ENCODE measurements around the gene CRYM. TPM values are rescaled to one million over a fixed set of nuclear protein-coding genes. Genes with fewer than 3 reads are reported as not detected.

The CRYM gene
- total RNA-seq, 1 donor from 2014 or later = 2.2 TPM

GRCh38 chr16:21265104-21265837, 12.8 kb downstream of the CRYM start:
- Mint-ChIP-seq H3K27ac (ENCODE audit: unreplicated experiment) (peak overlapping the region; percentile 53), H3K4me1 (peaks cover 22% of the 10 kb centered on the region), H3K4me3 (no peak overlapping the region), H3K27me3 (ENCODE audit: low read depth) (no peaks in the 10 kb centered on the region), H3K36me3 (ENCODE audit: low read depth) (no peaks in the 10 kb centered on the region), H3K9me3 (no peaks in the 10 kb centered on the region)
- TF ChIP-seq, protein P1, sequence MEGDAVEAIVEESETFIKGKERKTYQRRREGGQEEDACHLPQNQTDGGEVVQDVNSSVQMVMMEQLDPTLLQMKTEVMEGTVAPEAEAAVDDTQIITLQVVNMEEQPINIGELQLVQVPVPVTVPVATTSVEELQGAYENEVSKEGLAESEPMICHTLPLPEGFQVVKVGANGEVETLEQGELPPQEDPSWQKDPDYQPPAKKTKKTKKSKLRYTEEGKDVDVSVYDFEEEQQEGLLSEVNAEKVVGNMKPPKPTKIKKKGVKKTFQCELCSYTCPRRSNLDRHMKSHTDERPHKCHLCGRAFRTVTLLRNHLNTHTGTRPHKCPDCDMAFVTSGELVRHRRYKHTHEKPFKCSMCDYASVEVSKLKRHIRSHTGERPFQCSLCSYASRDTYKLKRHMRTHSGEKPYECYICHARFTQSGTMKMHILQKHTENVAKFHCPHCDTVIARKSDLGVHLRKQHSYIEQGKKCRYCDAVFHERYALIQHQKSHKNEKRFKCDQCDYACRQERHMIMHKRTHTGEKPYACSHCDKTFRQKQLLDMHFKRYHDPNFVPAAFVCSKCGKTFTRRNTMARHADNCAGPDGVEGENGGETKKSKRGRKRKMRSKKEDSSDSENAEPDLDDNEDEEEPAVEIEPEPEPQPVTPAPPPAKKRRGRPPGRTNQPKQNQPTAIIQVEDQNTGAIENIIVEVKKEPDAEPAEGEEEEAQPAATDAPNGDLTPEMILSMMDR (conservative IDR thresholded peaks at IDR 0.05) = no peak
- DNase-seq (ENCODE audit: low read depth, low spot score) = no peak

DNA sequence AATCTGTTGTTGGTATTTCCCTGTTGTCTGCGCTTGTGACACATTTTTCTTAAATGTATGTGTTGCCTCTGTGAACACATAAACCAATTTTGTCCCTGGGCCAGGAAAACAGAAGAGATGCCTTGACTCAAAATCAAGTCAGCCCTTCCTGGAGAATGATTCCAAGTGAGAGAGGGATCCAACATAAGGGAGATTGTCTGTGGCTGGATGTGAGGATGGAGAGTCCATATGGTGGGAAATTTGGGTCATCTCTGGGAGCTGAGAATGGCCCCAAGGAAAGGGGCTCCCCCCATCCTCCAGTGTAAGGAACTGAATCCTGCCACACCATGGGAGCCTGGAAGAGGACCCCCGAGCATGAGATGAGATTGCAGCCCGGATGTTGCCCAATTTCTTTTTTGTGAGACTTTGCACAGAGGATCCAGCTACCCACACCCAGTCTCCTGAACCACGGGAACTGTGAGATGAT, 13.5 kb downstream of the CRYM start:
- Mint-ChIP-seq H3K36me3 (ENCODE audit: low read depth) (no peaks in the 10 kb centered on the region), H3K9me3 (no peaks in the 10 kb centered on the region), H3K27me3 (ENCODE audit: low read depth) (no peaks in the 10 kb centered on the region), H3K27ac (ENCODE audit: unreplicated experiment) (peak overlapping the region; percentile 72), H3K4me1 (peaks cover 27% of the 10 kb centered on the region), H3K4me3 (no peak overlapping the region)
- no peak for DNase-seq (ENCODE audit: low read depth, low spot score)
- TF ChIP-seq, protein P1 (conservative IDR thresholded peaks at IDR 0.05) = no peak

DNA sequence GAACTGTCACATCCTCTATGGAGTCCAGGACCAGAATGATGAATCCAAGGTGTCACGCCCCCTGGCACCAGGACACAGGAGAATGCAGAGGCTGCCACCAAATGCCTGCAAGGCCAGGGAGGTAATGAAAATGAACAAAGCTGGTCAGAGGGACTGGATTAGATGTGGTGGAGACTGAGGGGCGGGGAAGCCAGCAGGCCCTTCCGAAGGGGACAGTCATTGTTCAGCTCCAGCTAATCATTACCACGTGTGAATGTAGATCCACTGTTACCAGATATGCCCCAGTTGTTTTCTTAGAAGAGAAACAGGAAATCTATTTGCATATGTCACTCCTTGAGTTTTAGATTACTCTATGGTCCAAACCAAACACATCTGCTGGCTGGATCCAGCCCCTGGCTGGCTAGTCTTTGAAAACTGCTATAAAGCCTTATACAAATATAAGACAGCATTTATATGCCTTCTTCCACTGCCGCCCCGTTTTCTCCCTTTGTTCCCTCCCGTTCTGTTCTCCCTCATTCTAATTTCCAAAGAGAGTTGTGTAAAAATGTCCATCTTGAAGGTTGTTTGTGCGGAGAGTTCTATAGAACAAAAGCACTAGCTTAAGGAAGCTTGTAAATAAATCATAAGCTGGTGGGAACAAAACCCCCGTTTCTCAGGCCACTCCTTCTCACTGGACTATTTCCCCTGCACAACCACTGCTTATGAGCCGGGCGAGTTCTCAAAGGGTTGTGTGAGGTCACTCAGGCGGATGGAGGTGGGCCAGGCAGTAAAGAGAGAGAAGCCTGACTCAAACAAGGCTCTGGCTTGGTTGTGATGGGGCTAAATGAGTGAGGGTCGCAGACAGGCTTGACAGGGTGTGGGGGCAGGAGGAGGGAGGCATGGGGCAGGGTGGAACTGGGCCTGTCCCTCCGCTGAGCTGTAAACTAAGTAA, 14.2 kb downstream of the CRYM start:
- TF ChIP-seq, protein P1 (conservative IDR thresholded peaks at IDR 0.05) = no peak
- no peaks in the 10 kb centered on the region for H3K27me3 Mint-ChIP-seq (ENCODE audit: low read depth)
- DNase-seq (ENCODE audit: low read depth, low spot score) = no peak
- H3K4me1 Mint-ChIP-seq = peaks cover 29% of the 10 kb centered on the region
- peak overlapping the region; percentile 39 for H3K27ac Mint-ChIP-seq (ENCODE audit: unreplicated experiment)
- peak overlapping the region; percentile 2 for H3K4me3 Mint-ChIP-seq
- H3K36me3 Mint-ChIP-seq (ENCODE audit: low read depth) = no peaks in the 10 kb centered on the region
- no peaks in the 10 kb centered on the region for H3K9me3 Mint-ChIP-seq

DNA sequence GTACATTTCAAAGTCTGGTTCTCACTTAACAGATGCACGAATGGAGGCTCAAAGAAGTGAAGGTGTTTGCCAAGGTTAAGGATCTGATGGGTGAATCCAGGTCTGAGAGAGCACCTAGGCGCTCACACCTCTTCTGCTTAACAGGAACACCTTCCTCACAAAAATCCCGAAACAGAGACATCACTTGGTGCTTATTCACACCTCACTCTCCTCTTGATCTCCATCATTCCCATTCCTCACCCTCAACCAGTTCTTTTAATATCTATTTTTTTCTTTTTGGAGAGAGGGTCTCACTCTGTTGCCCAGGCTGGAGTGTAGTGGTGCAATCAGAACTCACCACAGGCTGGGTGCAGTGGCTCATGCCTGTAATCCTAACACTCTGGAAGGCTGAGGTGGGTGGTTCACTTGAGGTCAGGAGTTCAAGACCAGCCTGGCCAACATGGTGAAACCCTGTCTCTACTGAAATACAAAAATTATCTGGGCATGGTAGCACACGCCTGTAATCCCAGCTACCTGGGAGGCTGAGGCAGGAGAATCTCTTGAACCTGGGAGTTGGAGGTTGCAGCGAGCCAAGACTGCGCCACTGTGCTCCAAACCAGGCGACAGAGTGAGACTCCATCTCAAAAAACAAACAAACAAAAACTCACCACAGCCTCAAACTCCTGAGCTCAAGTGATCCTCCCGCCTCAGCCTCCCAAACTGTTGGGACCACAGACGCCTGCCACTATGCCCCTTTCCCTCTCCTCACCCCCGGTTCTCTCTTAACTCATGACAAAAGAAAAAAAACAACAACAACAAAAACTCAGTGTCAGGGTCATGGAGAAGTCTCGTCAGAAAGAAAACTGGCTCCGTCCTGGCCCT, 15.1 kb downstream of the CRYM start:
- H3K36me3 Mint-ChIP-seq (ENCODE audit: low read depth) = no peaks in the 10 kb centered on the region
- DNase-seq (ENCODE audit: low read depth, low spot score) = no peak
- H3K27ac Mint-ChIP-seq (ENCODE audit: unreplicated experiment) = peak overlapping the region; percentile 39
- H3K4me1 Mint-ChIP-seq = peaks cover 29% of the 10 kb centered on the region
- TF ChIP-seq, protein P1 (conservative IDR thresholded peaks at IDR 0.05) = no peak
- no peak overlapping the region for H3K4me3 Mint-ChIP-seq
- no peaks in the 10 kb centered on the region for H3K27me3 Mint-ChIP-seq (ENCODE audit: low read depth)
- H3K9me3 Mint-ChIP-seq = no peaks in the 10 kb centered on the region
